ENCODE measurements around the gene SPTBN1.

GRCh38 chr2:54579682-54580620 is 123.8 kb downstream of the SPTBN1 start:
- TF ChIP-seq YY1 (IDR thresholded peaks at IDR 0.05; ENCODE audit: low read depth) (no peak), TAF1 (IDR thresholded peaks at IDR 0.05; ENCODE audit: low read depth) (no peak), EP300 (IDR thresholded peaks at IDR 0.05; ENCODE audit: borderline replicate concordance) (no peak), NFIC (IDR thresholded peaks at IDR 0.05) (no peak), EGR1 (IDR thresholded peaks at IDR 0.05) (no peak), MAX (IDR thresholded peaks at IDR 0.05) (no peak), FOXM1 (IDR thresholded peaks at IDR 0.05; ENCODE audit: borderline replicate concordance, low read depth) (no peak), CREB1 (IDR thresholded peaks at IDR 0.05; ENCODE audit: low read depth) (no peak)
